HG02970 (cell line): ENCODE results near the gene ASIC3.
"Not testable (repeated sequence)": the region's sequence is repeated elsewhere in the genome, so short reads cannot be mapped to it uniquely, and the experiment has no call there.

Experiments used
- ATAC-seq: cut with Tn5 transposase; IDR thresholded peaks from one replicate; pipeline ENCODE4 v1.9.1; 2021; ENCODE audit warnings: mild to moderate bottlenecking, moderate library complexity, moderate number of reproducible peaks; ENCODE audit not compliant: unreplicated experiment, low FRiP score

ASIC3 gene

DNA sequence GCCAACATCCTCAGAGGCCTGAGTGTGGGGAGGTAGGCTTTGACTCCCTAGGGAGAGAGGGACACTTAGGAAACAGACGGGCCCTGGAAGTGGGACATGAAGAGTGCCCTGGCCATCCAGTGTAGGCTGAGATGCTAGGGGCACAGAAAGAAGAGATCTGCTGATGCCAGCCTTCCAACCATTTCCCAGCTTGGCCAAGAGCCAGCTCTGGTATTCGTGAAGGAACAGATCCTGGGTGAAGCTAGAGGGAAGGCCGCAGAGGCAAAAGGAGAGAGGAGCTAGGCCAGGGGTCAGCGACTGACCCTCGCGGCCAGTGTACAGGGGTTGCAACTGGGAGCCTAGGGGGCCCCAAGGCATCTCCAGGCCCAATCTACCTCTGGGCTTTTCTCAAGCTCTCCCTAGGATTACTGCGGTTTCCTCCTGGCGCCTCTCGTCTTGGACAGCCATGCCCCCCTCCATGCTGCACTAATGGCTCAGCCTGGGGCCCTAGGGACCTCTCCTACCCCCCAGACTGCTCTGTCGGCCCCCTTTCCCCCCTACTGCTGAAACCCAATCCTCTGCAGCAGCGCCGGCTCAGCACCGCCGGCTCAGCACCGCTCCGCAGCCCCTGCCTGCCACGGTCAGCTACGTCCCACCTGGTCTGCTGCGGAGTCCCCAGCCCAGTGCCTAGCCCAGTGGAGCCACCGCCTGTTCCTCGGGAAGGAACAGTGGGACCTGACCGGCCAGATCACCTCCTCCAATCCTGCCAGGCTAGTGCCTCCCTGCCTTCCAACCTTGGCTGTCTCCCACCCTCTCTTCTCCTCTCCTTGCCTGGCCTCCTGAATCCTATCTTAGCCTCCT, at the start of gene ASIC3:
Gene ASIC3 (plus strand): TSS at position 556 of the 840 bp plus-strand sequence. CDS start 355 bp downstream, outside the sequence.
- no peak for ATAC-seq

DNA sequence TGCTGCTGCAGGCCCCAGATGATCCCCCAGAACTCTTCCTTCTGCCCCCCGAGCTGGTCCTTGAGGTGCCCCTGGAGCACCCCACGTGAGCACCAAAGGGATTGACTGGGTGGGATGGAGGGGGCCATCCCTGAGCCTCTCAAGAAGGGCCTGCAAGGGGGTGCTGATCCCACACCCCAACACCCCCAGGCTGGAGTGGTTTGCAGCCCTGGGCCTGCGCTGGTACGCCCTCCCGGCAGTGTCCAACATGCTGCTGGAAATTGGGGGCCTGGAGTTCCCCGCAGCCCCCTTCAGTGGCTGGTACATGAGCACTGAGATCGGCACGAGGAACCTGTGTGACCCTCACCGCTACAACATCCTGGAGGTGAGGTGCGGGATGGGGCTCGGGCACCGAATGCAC, 49.3 kb upstream of the ASIC3 start:
- no peak for ATAC-seq

GRCh38 chr7:150999497-151000230, 48.7 kb upstream of the ASIC3 start:
- no peak for ATAC-seq

DNA sequence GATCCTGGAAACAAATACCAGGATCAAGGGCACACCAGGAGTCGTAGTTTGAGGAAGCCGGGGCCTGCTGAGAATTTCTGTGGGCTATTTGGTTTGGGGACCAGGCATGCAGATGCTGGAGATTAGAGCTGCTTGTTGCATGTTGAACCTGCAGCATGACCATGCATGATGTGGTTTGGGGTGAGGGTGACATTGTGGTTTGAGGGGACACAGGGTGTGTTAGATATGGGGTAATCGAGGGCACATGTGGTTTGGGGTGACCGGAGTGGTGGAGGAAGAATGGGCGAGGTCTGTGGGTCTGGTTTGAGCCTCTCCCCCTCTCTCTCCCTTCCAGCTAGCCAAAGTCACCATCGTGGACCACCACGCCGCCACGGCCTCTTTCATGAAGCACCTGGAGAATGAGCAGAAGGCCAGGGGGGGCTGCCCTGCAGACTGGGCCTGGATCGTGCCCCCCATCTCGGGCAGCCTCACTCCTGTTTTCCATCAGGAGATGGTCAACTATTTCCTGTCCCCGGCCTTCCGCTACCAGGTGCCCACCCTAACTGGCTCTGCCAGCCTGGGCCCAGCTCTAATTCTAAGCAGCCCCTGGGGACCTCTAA, 47.3 kb upstream of the ASIC3 start:
- no peak for ATAC-seq

DNA sequence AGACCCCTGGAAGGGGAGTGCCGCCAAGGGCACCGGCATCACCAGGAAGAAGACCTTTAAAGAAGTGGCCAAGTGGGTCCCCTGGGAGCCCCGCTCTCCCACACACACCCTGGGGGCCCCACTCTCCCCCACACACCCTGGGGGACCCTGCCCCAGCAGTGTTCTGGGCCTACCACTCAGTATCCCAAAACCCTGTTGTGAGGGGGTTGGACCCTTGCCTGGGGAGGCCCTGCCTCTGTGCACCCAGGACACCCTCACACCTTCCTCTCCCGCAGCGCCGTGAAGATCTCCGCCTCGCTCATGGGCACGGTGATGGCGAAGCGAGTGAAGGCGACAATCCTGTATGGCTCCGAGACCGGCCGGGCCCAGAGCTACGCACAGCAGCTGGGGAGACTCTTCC, 46.8 kb upstream of the ASIC3 start:
- ATAC-seq = no peak

- ATAC-seq = no peak
Observed at GRCh38 chr7:151003572-151003971, 44.8 kb upstream of the ASIC3 start.

DNA sequence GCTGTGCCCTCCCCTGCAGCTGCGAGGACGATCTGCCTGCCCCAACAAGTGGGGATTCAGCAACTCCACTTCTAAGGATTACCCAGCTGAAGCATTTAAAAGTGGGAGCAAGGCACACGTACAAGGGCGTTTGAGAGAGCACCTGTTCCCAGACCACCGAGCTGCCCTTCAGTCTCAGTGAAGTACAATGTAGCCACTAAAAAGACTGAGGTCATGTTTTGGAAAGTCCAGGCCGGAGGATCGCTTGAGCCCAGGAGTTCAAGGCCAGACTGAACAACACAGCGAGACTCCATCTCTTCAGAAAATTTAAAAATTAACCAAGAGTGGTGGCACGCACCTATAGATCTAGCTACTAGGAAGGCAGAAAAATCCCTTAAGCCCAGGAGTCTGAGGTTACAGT, 42.8 kb upstream of the ASIC3 start:
- no peak for ATAC-seq

- ATAC-seq = no peak
Observed at GRCh38 chr7:151006590-151007300, 41.6 kb upstream of the ASIC3 start.

GRCh38 chr7:151007469-151007898, 40.8 kb upstream of the ASIC3 start:
- no peak for ATAC-seq

- no peak for ATAC-seq
Observed at GRCh38 chr7:151008143-151008510, 40.2 kb upstream of the ASIC3 start.

DNA sequence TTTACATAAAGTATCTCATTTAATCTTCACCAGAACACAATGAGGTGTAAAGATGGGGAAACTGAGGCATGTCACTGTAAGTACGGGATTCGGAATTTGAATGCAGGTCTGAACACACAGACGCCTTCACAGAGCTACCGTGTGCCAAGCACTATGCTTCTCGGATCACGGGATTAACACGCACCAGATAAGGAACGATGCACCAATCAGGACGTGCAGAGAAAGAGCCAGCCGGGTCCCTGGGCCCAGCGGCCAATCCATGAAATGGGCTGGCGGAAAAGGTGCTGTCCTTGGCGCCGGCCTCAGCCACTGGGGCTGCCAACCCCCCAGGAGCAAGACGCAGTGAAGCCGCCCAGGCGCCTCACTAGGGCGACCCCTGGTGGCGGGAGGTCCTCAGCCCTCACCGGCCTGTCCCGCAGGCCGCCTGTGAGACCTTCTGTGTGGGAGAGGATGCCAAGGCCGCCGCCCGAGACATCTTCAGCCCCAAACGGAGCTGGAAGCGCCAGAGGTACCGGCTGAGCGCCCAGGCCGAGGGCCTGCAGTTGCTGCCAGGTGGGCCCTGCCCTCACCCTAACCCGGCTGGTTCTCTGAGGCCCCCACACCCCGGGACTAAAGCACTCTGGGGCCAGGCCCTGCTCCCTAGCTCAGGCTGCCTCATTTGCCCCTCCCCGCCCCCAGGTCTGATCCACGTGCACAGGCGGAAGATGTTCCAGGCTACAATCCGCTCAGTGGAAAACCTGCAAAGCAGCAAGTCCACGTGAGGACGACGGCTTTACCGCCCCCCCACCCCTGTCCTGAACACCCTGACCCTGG, 39.6 kb upstream of the ASIC3 start:
- no peak for ATAC-seq

DNA sequence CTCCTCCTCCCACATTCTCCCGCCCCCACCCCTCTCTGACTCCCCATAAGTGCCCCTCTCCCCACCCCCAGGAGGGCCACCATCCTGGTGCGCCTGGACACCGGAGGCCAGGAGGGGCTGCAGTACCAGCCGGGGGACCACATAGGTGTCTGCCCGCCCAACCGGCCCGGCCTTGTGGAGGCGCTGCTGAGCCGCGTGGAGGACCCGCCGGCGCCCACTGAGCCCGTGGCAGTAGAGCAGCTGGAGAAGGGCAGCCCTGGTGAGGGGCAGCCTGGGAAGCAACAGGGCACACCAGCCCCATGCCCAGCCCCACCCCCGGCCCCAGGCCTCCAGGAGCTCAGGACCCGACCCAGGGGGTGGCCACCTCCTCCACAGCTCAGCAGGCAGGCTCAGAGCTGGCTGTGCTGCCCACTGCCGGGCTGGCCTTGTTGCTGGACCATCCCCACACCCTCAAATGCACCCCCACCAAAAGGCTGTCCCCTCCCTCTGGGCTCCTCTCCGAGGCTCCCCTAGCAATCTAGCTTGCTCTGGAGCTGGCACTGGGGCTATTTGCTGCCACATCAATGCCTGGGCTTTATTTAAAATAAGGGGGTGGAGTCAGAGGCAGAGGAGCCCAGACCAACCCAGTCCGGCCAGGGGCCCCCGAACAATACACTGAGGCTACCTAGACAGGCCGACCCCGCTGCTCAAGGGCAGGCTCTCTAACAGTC, 38.8 kb upstream of the ASIC3 start:
- no peak for ATAC-seq

DNA sequence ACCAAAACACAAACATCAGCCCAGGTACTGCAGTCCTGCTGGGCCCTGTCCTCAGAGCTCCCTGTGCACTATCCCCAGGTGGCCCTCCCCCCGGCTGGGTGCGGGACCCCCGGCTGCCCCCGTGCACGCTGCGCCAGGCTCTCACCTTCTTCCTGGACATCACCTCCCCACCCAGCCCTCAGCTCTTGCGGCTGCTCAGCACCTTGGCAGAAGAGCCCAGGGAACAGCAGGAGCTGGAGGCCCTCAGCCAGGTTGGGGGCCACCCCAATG, 38.4 kb upstream of the ASIC3 start:
- ATAC-seq = no peak

DNA sequence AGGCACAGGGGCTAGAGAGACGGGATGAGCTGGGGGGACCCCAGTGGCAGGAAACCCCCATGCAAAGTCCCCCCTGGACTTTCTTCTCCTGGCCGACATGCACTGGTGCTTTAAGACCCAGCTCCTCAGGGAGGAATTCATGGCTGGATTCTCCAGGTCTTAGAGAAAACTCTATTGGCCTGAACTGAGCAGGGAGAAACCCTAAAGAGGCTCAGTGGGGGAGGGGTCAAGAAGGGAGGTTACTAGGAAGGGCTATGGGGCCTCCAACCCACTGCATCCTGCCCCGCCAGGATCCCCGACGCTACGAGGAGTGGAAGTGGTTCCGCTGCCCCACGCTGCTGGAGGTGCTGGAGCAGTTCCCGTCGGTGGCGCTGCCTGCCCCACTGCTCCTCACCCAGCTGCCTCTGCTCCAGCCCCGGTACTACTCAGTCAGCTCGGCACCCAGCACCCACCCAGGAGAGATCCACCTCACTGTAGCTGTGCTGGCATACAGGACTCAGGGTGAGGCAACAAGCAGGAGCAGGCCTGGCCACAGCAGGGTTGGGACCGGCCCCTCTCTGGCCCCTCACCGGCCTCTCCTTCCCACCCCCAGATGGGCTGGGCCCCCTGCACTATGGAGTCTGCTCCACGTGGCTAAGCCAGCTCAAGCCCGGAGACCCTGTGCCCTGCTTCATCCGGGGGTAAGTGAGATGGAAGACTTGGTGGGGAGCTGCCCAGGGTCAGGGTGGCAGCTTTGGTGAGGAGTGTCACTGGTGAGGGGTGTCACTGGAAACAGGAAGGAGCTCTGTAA, 37.8 kb upstream of the ASIC3 start:
- ATAC-seq = no peak

- no peak for ATAC-seq
Observed at GRCh38 chr7:151011097-151011409, 37.3 kb upstream of the ASIC3 start.

GRCh38 chr7:151011616-151012015, 36.7 kb upstream of the ASIC3 start:
- not testable (repeated sequence) for ATAC-seq

GRCh38 chr7:151012031-151012692, 36.2 kb upstream of the ASIC3 start:
- ATAC-seq = no peak

DNA sequence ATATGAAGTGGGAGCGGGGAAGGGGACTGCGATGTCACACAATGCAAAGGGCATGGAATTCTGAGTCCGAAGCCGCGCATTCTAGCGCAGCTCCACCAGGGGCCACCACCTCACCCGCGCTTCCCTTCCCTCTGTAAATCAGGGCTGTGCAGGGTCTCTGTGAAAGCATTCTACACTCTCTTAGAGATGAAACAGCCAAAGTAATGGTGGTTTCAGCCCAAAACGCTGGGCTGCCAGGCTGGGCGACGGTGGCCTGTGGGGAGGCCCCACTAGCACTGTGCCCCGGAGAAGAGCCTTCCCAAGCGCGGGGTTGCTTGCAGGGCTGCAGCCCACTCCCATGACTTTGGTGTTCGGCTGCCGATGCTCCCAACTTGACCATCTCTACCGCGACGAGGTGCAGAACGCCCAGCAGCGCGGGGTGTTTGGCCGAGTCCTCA, 35.4 kb upstream of the ASIC3 start:
- ATAC-seq = no peak
